Gastroesophageal sphincter (tissue), 4 donors: ENCODE data around the gene P4HTM. TPM values are rescaled to one million over a fixed set of nuclear protein-coding genes. Genes with fewer than 3 reads are reported as not detected.

ENCODE experiments used
- ATAC-seq: fragments of 150-250 bp; one replicate; pipeline ENCODE4 v1.9.1; 2016; ENCODE audit warnings: mild to moderate bottlenecking, moderate library complexity
- H3K27ac ChIP-seq, 4 donors: fragments of 200-600 bp; sonication (generic) in 3 of 4; 1 replicate in 3 of 4; 2 replicates in 1 of 4; pipeline ENCODE4 v1.5.1; 2016 to 2019
- H3K27me3 ChIP-seq: fragments of 200-600 bp; sonication (generic); one replicate; pipeline ENCODE4 v1.5.1; 2019
- H3K36me3 ChIP-seq, 2 donors: fragments of 200-600 bp; sonication (generic); one replicate each; pipeline ENCODE4 v1.5.1; 2019; ENCODE audit warnings: control low read depth in 1 of 2
- H3K4me1 ChIP-seq, 3 donors: fragments of 200-600 bp; sonication (generic); 1 replicate in 2 of 3; 2 replicates in 1 of 3; pipeline ENCODE4 v1.5.1; 2016 to 2019; ENCODE audit warnings: control low read depth in 2 of 3
- H3K4me3 ChIP-seq, 2 donors: fragments of 200-600 bp; sonication (generic); one replicate each; pipeline ENCODE4 v1.5.1; 2019; ENCODE audit warnings: mild to moderate bottlenecking in 1 of 2, moderate library complexity in 1 of 2
- H3K9me3 ChIP-seq, 3 donors: fragments of 200-600 bp; sonication (generic); one replicate each; pipeline ENCODE4 v1.5.1; 2017 to 2019; ENCODE audit warnings: control low read depth in 2 of 3
- EP300 ChIP-seq: sonication (generic); formaldehyde crosslinking; IDR thresholded peaks from one replicate; pipeline ENCODE4 v1.6.1; 2017; ENCODE audit warnings: antibody characterized with exemption, mild to moderate bottlenecking
- POLR2A ChIP-seq, 2 donors: fragments of 450-650 bp; IDR thresholded peaks; one replicate each; pipeline ENCODE4 v1.6.1; 2017; ENCODE audit warnings: antibody characterized with exemption in 2 of 2, mild to moderate bottlenecking in 2 of 2, moderate library complexity in 1 of 2
- POLR2AphosphoS5 ChIP-seq: sonication (generic); formaldehyde crosslinking; IDR thresholded peaks from one replicate; pipeline ENCODE4 v1.6.1; 2017; ENCODE audit warnings: antibody characterized with exemption
- WGBS, 2 donors: methylation state at CpG; one replicate each; pipeline ENCODE4 v1.1.5; 2018; ENCODE audit warnings: low coverage in 1 of 2; 5-methylcytosine and 5-hydroxymethylcytosine counted together
- total RNA-seq, 4 donors: library from RNA; depleted of rRNA; stranded (reverse); fragments of >200 nt; gene quantifications; one replicate each; pipeline ENCODE4 v1.1.0, GENCODE V29; 2016
- TF ChIP-seq, protein P1 (sequence below), 4 experiments: fragments of 200-600 bp in 2 of 4; fragments of 450-650 bp in 2 of 4; sonication (generic) in 1 of 4; IDR thresholded peaks; one replicate each; pipeline ENCODE4 v1.5.1; 2017 to 2019; ENCODE audit warnings: antibody characterized with exemption in 4 of 4, mild to moderate bottlenecking in 2 of 4, moderate library complexity in 2 of 4

The P4HTM gene
- total RNA-seq, 4 donors from 2014 or later: 29.1 to 38.9 (median 35.2) TPM

DNA sequence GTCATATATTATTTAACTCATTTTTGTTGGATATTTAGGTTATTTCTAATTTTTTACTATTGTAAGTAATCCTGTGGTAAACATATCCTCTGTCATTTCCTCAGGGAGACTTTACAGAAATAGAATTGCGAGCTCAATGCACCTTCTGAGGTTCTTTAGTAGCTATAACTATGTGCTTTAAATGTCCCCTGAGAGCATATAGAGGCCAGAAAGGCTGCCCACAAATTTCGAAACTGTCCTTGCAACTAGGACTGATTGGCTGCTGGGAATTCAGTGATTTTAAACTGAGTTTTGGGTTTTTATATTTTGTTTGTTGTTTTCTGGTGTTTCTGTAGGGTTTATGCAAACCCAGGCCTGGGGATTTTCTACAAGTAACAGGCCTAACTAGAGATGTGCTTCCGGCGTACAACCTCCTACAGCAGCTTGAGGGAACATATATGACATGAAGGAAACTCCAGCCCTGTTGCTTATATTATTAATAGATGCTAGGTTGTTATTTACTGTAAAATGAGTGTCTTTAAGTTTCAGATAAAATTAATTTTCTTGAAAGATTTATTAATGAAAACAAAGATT lies 29.1 kb upstream of the P4HTM start:
- H3K4me3 ChIP-seq: no peak overlapping the region
- whole genome bisulfite sequencing, 2 donors: 83 to 86% methylated on average over 4 of the region's 4 CpGs
- H3K27ac ChIP-seq: no peak overlapping the region
- no peaks in the 10 kb centered on the region for H3K9me3 ChIP-seq
- no peak for ATAC-seq
- no peaks in the 10 kb centered on the region for H3K4me1 ChIP-seq
- H3K36me3 ChIP-seq: peaks cover 0 to 61% of the 10 kb centered on the region in 2 donors
- H3K27me3 ChIP-seq: no peaks in the 10 kb centered on the region
- TF ChIP-seq POLR2A (IDR thresholded peaks at IDR 0.05) (no peak), POLR2AphosphoS5 (no peak), EP300 (no peak)
- TF ChIP-seq, protein P1, sequence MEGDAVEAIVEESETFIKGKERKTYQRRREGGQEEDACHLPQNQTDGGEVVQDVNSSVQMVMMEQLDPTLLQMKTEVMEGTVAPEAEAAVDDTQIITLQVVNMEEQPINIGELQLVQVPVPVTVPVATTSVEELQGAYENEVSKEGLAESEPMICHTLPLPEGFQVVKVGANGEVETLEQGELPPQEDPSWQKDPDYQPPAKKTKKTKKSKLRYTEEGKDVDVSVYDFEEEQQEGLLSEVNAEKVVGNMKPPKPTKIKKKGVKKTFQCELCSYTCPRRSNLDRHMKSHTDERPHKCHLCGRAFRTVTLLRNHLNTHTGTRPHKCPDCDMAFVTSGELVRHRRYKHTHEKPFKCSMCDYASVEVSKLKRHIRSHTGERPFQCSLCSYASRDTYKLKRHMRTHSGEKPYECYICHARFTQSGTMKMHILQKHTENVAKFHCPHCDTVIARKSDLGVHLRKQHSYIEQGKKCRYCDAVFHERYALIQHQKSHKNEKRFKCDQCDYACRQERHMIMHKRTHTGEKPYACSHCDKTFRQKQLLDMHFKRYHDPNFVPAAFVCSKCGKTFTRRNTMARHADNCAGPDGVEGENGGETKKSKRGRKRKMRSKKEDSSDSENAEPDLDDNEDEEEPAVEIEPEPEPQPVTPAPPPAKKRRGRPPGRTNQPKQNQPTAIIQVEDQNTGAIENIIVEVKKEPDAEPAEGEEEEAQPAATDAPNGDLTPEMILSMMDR (IDR thresholded peaks at IDR 0.05): no peak

DNA sequence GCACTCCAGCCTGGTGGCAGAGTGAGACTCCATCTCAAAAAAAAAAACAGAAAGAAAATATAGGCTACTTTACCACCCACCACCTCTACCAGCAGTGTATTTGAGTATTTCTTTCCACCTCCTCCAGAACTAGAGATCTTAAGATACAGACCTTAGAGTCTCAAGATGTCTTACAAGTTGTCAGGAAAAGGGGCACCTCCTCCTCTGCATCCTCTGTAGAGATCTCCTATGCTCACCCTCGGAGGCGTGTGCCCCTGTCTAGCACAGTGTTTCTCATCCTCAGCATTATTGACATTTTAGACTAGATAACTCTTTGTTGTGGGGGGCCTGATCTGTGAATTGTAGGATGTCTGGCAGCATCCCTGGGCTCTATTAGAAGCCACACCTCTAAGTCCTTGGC lies 27.7 kb upstream of the P4HTM start:
- no peak overlapping the region for H3K27ac ChIP-seq
- TF ChIP-seq EP300 (no peak), POLR2AphosphoS5 (no peak), POLR2A (IDR thresholded peaks at IDR 0.05) (no peak)
- TF ChIP-seq, protein P1 (IDR thresholded peaks at IDR 0.05): no peak
- no peak overlapping the region for H3K4me3 ChIP-seq
- peaks cover 0 to 74% of the 10 kb centered on the region in 2 donors for H3K36me3 ChIP-seq
- WGBS, 2 donors: 80 to 88% methylated on average over 1 to 2 of the region's 2 CpGs
- H3K4me1 ChIP-seq: no peaks in the 10 kb centered on the region
- H3K27me3 ChIP-seq: no peaks in the 10 kb centered on the region
- no peaks in the 10 kb centered on the region for H3K9me3 ChIP-seq
- ATAC-seq: no peak

DNA sequence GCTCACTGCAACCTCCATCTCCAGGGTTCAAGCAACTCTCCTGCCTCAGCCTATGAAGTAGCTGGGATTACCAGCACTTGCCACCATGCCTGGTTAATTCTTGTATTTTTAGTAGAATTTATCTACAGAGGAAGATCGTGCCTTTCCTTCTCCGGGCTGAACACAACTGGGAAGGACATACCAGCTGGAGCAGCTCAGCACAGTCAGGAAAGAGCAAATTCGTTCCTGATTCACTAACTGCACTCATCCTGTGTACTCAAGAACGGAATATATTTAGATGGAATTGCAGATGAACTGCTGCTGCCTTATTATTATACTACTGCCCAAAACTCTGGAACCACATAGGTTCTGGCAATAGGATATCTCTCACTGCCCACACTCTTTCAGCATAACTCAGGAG lies 27.1 kb upstream of the P4HTM start:
- no peak for ATAC-seq
- H3K36me3 ChIP-seq: peaks cover 0 to 74% of the 10 kb centered on the region in 2 donors

DNA sequence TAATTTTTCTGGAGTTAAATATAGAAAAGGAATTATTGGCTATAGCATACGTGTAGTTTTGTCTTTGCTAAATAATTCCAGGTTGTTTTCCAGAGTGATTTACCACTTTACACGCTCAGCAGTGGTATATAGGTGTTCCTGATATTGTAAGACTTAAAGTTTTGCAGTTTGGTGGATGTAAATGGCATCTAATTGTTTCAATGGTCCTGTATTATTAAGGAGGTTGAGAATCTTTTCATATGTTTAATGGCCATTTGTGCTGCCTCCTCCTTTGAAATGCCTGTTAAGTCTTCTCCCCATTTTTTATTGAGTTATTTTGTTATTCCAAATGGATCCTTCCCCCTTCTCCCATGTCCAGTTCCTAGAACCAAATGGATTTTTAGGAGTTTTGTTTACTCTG lies 26.4 kb upstream of the P4HTM start:
- Histone ChIP-seq H3K4me1 (no peaks in the 10 kb centered on the region), H3K36me3 (peaks cover 2 to 74% of the 10 kb centered on the region in 2 donors), H3K27ac (no peak overlapping the region), H3K4me3 (no peak overlapping the region), H3K27me3 (no peaks in the 10 kb centered on the region), H3K9me3 (no peaks in the 10 kb centered on the region)
- TF ChIP-seq EP300 (no peak), POLR2A (IDR thresholded peaks at IDR 0.05) (no peak), POLR2AphosphoS5 (no peak)
- TF ChIP-seq, protein P1 (IDR thresholded peaks at IDR 0.05): no peak
- no peak for ATAC-seq
- WGBS, 2 donors: 56 to 60% methylated on average over 2 of the region's 2 CpGs

More for the DNA sequence above, 27.1 kb upstream of the P4HTM start:
- WGBS, 2 donors: 33 to 80% methylated on average over 1 to 3 of the region's 4 CpGs
- H3K4me1 ChIP-seq: no peaks in the 10 kb centered on the region
- H3K4me3 ChIP-seq: no peak overlapping the region
- no peaks in the 10 kb centered on the region for H3K9me3 ChIP-seq
- no peak for TF ChIP-seq POLR2A (IDR thresholded peaks at IDR 0.05)
- TF ChIP-seq EP300: no peak
- no peak for TF ChIP-seq POLR2AphosphoS5
- TF ChIP-seq, protein P1 (IDR thresholded peaks at IDR 0.05): no peak
- no peaks in the 10 kb centered on the region for H3K27me3 ChIP-seq
- H3K27ac ChIP-seq: no peak overlapping the region

DNA sequence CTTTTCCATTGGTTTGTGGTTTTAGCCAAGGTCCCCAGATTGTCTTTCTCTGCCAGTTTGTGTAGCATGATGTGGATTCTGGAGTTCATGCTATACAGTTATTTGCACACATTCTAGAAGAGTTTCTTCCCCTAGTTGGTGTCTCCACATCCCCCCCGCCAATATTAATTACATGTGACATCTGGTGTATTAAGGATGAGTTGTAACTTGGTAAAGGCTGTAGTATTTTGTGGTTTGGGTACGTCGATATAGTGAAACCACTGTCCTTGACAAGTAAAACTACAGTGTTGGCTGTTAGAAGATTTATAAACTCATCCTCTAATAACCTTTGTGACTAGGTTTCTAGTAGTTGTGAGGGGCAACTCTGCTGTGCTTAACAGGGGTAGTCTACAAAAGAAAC lies 23.7 kb upstream of the P4HTM start:
- ATAC-seq: no peak
- Histone ChIP-seq H3K9me3 (no peaks in the 10 kb centered on the region), H3K4me3 (no peak overlapping the region), H3K27me3 (no peaks in the 10 kb centered on the region), H3K27ac (no peak overlapping the region), H3K36me3 (peaks cover 3 to 97% of the 10 kb centered on the region in 2 donors), H3K4me1 (no peaks in the 10 kb centered on the region)
- WGBS, 2 donors: 81 to 94% methylated on average over 3 of the region's 3 CpGs
- no peak for TF ChIP-seq POLR2AphosphoS5
- TF ChIP-seq POLR2A (IDR thresholded peaks at IDR 0.05): no peak
- TF ChIP-seq, protein P1 (IDR thresholded peaks at IDR 0.05): no peak
- no peak for TF ChIP-seq EP300
